ENCODE measurements around the gene PLEKHG2.
"Not testable (repeated sequence)": the region's sequence is repeated elsewhere in the genome, so short reads cannot be mapped to it uniquely, and the experiment has no call there.

PLEKHG2 gene

DNA sequence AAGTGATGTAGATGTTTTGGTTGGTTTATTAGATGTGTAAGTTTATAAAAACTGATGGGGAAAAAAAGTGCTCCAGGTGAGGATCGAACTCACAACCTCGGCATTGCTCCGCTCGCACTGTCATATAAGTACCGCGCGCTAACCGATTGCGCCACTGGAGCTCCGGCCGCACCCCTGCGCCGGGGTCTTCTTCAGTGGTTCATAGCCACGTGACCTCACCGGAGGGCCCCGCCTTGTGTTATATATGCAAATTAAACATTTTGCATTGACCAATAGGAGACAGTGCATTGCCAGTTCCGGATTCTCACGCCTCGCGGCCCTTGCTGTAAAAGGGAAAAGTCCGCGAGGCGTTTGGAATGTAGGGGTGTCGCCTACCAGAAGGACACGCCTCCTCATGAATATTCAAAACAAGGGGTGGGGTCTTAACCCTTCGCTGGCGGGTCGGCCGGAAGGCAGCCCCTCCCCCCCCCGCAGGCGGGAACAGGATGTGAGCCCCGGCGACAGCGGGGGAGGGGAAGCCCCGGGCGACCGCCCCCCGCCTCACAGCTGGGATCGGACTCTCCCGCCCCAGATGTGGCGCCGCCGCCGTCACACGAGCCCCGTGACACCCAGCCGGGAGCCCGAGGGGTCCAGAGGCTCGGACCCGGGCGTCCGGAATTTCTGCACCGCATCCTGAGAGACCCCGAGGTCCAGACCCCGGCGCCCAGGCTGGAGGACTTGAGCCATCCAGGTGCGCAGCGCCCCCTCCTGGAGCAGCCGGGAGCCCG is at the start of gene PLEKHG2:
TSS of gene PLEKHG2 (plus strand) at position 570 of the 767 bp plus-strand sequence. CDS start 1,418 bp downstream, outside the sequence.
- peak; percentile 97 for DNase-seq

- no peak for DNase-seq
Observed at GRCh38 chr19:39362682-39363657, 49.5 kb upstream of the PLEKHG2 start.

DNA sequence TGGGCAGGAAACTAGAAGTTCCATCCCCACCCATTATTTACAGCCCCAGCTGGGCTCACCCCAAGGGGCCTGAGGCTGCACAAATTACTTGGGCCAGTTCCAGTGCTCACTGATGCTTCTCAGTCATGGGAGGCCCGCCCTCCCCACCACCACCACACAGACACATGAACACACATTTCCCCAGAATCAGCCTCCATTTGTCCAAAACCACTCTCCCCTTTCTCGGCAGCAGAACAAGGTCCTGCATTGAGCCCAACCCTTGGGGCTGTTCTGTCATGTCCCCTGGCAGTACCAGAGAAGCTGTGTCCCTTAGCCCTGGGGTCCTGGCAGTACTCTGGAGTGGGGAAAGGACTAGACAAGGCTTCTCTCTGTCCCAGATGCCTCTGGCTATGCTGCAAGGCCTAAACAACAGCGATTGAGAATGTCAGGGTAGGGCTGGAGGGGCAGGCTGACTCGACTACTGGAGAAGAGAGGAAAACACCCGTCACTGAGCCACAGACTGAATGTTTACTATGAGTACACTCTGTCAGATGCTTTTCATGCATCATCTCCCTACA is 48.5 kb upstream of the PLEKHG2 start:
- no peak for DNase-seq

DNA sequence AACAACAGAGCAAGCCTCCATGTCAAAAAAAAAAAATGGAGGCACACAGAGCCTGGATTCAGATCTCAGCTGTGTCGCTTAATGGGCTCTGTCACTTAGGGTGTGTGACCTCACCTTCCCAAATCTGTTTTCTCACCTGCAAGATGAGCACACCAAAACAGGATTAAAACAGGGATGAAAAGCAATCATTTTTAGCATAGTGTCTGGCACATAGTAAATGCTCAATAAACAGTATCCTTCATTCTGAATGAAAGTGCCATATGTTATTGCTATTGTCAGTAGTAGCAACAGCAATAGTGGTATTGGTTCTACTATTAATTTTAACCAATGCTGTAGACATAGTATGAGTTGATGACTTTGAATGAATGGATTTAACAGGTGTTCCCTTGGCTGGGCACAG is 46.9 kb upstream of the PLEKHG2 start:
- no peak for DNase-seq

DNA sequence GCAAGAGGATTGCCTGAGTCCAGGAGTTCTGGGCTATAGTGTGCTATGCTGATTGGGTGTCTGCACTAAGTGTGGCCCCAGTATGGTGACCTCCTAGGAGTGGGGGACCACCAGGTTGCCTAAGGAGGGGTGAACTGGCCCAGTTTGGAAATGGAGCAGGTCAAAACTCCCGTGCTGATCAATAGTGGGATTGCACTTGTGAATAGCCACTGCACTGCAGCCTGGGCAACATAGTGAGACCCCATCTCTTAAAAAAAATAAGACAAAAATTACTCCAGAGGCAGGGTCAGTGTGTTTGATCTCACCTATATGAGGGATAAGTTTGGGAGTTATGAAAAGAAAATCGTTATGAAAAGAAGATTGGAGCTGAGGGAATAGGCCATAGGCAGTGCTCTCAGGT is 43.3 kb upstream of the PLEKHG2 start:
- DNase-seq = no peak

- DNase-seq = no peak
Observed at GRCh38 chr19:39370735-39371134, 41.7 kb upstream of the PLEKHG2 start.

GRCh38 chr19:39372047-39372802 is 40.2 kb upstream of the PLEKHG2 start:
- DNase-seq = no peak

DNA sequence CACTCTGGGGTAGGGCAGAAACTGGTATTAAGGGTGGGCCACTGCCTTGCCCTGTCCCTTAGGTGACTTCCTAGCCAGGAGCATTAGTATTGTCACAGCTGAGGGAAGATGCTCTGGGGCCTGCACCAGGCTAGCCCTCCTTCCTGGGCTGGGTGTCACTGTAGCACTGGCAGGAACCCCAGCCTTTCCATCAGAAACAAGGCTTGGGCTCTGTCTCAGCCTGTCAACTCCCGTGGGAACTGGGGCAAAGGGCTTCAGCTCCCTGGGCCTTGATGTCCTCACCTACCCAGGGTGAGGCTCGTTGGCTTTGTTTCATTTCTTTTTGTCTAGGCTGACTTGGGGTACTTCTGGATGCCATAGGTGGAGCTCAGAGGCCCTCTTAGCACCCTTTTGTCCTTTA is 39.5 kb upstream of the PLEKHG2 start:
- DNase-seq = no peak

GRCh38 chr19:39375929-39376328 is 36.5 kb upstream of the PLEKHG2 start:
- DNase-seq = no peak

GRCh38 chr19:39377373-39378362 is 34.8 kb upstream of the PLEKHG2 start:
- no peak for DNase-seq

GRCh38 chr19:39379366-39379765 is 33.1 kb upstream of the PLEKHG2 start:
- DNase-seq = not testable (repeated sequence)

DNA sequence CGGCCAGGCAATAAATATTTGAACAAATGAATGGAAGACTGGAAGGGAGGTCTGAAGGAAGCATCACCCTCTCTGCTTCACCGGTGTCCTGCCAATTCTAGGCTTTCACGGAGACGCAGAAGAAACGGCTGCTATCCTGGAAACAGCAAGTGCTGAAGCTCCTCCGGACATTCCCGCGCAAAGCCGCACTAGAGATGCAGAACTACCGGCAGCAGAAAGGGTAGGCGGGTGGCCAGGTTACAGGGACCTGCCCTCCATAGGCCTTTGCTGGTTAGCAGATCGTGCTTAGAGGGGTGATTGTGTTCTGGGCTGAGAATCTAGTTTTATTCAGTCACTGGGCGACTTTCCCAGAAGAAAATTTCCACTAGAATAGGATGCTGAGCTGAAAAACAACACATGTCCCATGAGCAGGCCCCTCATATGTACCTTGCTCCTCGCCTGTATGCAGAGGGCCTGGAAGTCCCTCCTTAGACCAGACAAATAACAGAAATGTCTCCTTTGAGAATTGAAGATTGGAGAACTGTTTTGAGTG is 32.5 kb upstream of the PLEKHG2 start:
- no peak for DNase-seq

DNA sequence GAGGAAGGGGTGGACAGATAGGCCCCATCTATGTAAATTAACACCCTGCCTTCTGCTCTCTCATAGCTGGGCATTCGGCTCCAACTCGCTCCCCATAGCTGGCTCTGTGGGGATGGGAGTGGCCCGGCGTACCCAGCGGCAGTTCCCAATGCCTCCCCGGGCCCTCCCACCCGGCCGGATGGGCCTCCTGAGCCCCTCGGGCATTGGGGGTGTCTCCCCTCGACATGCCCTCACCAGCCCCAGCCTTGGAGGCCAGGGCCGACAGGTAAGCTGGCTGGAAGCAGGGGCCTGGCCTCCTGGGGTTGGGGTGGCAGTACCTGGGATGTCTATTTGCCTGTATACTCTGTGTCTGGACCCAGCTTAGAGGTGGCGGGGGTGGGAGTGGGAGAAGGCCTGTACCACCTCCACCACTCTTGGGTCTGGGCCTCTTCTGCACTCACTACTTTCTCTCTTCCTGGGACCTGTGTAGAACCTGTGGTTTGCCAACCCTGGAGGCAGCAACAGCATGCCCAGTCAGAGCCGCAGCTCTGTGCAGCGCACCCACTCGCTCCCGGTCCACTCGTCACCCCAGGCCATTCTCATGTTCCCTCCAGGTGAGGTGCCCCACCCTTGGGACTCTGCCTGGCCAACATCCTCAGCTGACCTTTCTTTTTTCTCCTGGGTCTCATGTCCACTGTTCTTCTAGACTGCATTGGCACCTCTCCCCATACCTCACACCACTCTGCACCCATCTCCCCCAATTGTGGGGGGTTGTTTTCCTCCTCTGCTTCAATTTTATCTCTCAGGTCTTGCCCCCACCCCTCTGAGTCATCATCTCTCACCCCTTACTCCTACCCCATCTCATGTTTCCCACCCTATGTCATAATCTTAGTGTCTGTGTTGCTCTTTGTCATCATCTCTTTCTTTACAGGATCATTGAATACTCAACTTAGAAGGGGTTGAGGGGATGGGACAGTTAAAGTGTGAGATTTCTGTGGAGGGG is 31.7 kb upstream of the PLEKHG2 start:
- no peak for DNase-seq

- DNase-seq = no peak
Observed at GRCh38 chr19:39381910-39382611, 30.4 kb upstream of the PLEKHG2 start.

DNA sequence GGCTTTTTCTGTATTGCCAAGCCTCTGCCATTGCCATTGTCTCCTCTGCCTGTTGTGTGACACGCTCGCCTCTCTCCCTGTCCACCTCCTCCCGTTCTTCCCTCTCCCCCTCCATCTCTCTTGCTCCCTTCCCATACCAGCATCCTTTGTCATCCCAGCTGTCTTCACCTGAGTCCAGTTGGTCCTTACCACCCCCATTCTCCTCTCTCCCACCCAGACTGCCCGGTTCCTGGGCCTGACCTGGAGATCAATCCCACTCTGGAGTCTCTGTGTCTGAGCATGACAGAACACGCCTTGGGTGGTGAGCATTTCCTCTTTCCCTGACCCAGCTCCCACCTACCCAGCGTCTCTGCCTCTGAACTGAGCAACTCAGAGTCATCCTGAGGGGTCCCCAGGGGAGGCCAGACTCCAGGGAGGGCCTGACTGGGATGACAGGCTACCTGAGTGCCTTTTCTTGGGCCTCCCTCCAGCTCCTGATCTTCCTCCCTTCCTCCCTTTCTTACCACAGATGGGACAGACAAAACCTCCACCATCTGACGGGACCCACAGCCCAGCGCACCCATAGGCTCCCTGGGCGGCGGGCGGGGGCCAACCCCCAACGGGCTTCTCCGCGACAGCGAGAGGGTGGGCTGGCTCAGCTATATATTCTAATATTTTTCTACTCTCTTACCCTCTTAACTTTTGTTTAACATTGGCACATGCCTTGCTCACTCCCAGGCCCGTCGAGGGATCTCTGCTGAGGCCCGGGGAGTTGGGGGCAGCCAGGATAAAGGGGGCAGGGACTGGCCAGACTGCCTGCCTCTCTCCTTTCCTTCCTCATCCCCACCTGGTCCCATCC is 29.3 kb upstream of the PLEKHG2 start:
- no peak for DNase-seq

GRCh38 chr19:39384839-39385568 is 27.5 kb upstream of the PLEKHG2 start:
- no peak for DNase-seq

DNA sequence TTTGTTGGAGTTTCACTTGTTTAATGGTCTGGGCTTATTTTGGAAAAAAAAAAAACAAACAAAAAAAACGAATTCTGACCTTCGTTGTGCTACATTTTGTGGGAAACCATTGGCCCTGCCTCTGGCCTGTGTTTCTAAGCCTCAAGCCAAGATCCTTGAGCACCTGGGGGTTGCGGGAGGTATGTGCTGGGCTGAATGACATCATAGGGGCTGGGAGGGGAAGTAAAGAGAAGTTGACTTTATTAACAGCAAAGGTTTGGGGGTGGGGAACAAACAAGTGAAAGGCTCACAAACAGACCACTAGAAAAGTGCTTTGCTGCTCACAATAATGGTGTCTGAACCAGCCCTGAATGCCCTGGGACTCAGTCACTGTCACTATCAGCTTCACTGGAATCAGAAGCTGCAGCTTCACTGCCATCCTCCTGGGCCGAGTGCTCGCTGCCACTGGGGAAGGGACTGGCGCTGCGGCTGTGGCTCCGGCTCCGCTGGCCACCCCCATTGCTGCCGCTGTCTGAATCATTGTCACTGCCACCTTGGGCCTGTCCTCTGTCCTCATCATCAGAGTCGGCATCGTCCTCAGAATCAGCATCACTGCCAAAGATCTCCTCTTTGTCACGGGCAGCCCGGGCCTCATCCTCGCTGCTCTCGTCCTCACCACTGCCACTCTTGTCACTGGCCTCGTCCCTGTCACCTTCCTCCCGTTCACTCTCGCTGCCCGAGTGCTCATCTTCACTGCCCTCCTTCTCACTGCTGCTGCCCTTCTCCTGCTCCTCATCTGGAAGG is 26.6 kb upstream of the PLEKHG2 start:
- no peak for DNase-seq

Data from stimulated activated CD4-positive, alpha-beta T cell treated with anti-CD3 and anti-CD28 coated beads, Interleukin-4, amount 100 ng/mL, for 24 hours (primary cell).